ENCODE data around the gene TMEM235. TPM values are rescaled to one million over a fixed set of nuclear protein-coding genes. Genes with fewer than 3 reads are reported as not detected.
A peak's percentile ranks its signal among the peaks of the same experiment; 100 is the strongest.

TMEM235 gene
- total and polyA plus RNA-seq, 9 of the 15 experiments (the other 6 are each of a cell fraction or from before 2014, with no cell fraction given), result not detected

- TF ChIP-seq IRF9 (tag; IDR thresholded peaks at IDR 0.05) (no peak), RHOXF2B (CRISPR knock-in tag; conservative IDR thresholded peaks at IDR 0.05) (no peak), RNF219 (CRISPR knock-in tag; IDR thresholded peaks at IDR 0.05) (no peak), LCOR (CRISPR knock-in tag; IDR thresholded peaks at IDR 0.05) (no peak), GABPA (tag; conservative IDR thresholded peaks at IDR 0.05; ENCODE audit: low read depth) (peak; percentile 81), ZNF224 (CRISPR knock-in tag; IDR thresholded peaks at IDR 0.05) (no peak), ARHGAP35 (IDR thresholded peaks at IDR 0.05; ENCODE audit: partially characterized antibody) (no peak), IRF1 (CRISPR knock-in tag; IDR thresholded peaks at IDR 0.05; ENCODE audit: borderline replicate concordance) (no peak), ZBTB43 (CRISPR knock-in tag; IDR thresholded peaks at IDR 0.05) (no peak), PBX2 (CRISPR knock-in tag; IDR thresholded peaks at IDR 0.05; ENCODE audit: low read depth) (no peak), PBX2 (tag; conservative IDR thresholded peaks at IDR 0.05; ENCODE audit: low read depth) (no peak), NFRKB (IDR thresholded peaks at IDR 0.05; ENCODE audit: low read depth) (peak; percentile 89; the same call in 1 of the 2 replicates), MBD1 (CRISPR knock-in tag; IDR thresholded peaks at IDR 0.05) (no peak), GMEB1 (CRISPR knock-in tag; IDR thresholded peaks at IDR 0.05) (peak; percentile 44), ZNF589 (CRISPR knock-in tag; IDR thresholded peaks at IDR 0.05; ENCODE audit: low read depth) (peak; percentile 44)
Observed at GRCh38 chr17:78258323-78259191, 27.1 kb downstream of the TMEM235 start (continued).
